GM18519 (cell line): Measurements from ENCODE around the gene FRY.

ENCODE experiments used
- ATAC-seq: cut with Tn5 transposase; IDR thresholded peaks from one replicate; pipeline ENCODE4 v1.9.1; 2021; ENCODE audit warnings: mild to moderate bottlenecking, moderate library complexity; ENCODE audit not compliant: unreplicated experiment, low FRiP score

The FRY gene

GRCh38 chr13:32248801-32249200, 217.2 kb downstream of the FRY start:
- no peak for ATAC-seq

- no peak for ATAC-seq
These were observed 221.4 kb downstream of the FRY start for GRCh38 chr13:32252812-32253438.

GRCh38 chr13:32253911-32254399, 222.4 kb downstream of the FRY start:
- ATAC-seq: no peak

GRCh38 chr13:32254416-32254815, 222.8 kb downstream of the FRY start:
- no peak for ATAC-seq

GRCh38 chr13:32254916-32255723, 223.5 kb downstream of the FRY start:
- no peak for ATAC-seq

GRCh38 chr13:32255724-32256109, 224.1 kb downstream of the FRY start:
- no peak for ATAC-seq

GRCh38 chr13:32256243-32256642, 224.7 kb downstream of the FRY start:
- ATAC-seq: no peak

- ATAC-seq: no peak
These were observed 226.1 kb downstream of the FRY start for GRCh38 chr13:32257649-32258048.

GRCh38 chr13:32259116-32259515, 227.5 kb downstream of the FRY start:
- no peak for ATAC-seq

- ATAC-seq: no peak
These were observed 230.0 kb downstream of the FRY start for GRCh38 chr13:32261567-32261966.

GRCh38 chr13:32262165-32262564, 230.6 kb downstream of the FRY start:
- ATAC-seq: no peak

GRCh38 chr13:32262619-32263018, 231.0 kb downstream of the FRY start:
- ATAC-seq: no peak

GRCh38 chr13:32264407-32264806, 232.8 kb downstream of the FRY start:
- no peak for ATAC-seq

GRCh38 chr13:32265726-32266125, 234.2 kb downstream of the FRY start:
- no peak for ATAC-seq

- no peak for ATAC-seq
These were observed 234.6 kb downstream of the FRY start for GRCh38 chr13:32266130-32266529.

GRCh38 chr13:32267836-32268439, 236.4 kb downstream of the FRY start:
- ATAC-seq: no peak

- no peak for ATAC-seq
These were observed 240.6 kb downstream of the FRY start for GRCh38 chr13:32272021-32272683.

- ATAC-seq: no peak
These were observed 246.3 kb downstream of the FRY start for GRCh38 chr13:32277839-32278238.

- ATAC-seq: no peak
These were observed 246.9 kb downstream of the FRY start for GRCh38 chr13:32278426-32278825.

- no peak for ATAC-seq
These were observed 249.5 kb downstream of the FRY start for GRCh38 chr13:32281096-32281495.

- ATAC-seq: no peak
These were observed 250.6 kb downstream of the FRY start for GRCh38 chr13:32282096-32282711.
